AG04449 (cell line): ENCODE results near the gene RAB30.
"Not testable (repeated sequence)": the region's sequence is repeated elsewhere in the genome, so short reads cannot be mapped to it uniquely, and the experiment has no call there.

Experiments
- CTCF ChIA-PET: fragments of 350-600 bp; formaldehyde crosslinking; extraction: SDS; loops from one replicate; lab custom pipeline; 2021; ENCODE audit warnings: antibody characterized with exemption; lab: Yijun Ruan, JAX
- POLR2A ChIA-PET: fragments of 400-600, 350-600 bp; formaldehyde crosslinking; extraction: SDS; loops from one replicate; lab custom pipeline; 2020; ENCODE audit warnings: antibody characterized with exemption, inconsistent platforms; lab: Yijun Ruan, JAX
- DNase-seq: peaks from one replicate; pipeline ENCODE4 v3.0.0-alpha.2; 2010; ENCODE audit warnings: low read depth, low spot score
- H3K4me3 ChIP-seq: 2 replicates; pipeline ENCODE4 v1.5.1; 2011; ENCODE audit warnings: low read depth, mild to moderate bottlenecking, control low read depth, low read length
- CTCF ChIP-seq: IDR thresholded peaks from one replicate; pipeline ENCODE4 v1.5.1; 2011; ENCODE audit warnings: mild to moderate bottlenecking, moderate library complexity, low read length, control low read depth, inconsistent platforms; ENCODE audit not compliant: insufficient read depth; ENCODE audit errors: missing control alignments

RAB30 gene

GRCh38 chr11:83014951-83015350, 56.7 kb downstream of the RAB30 start:
- TF ChIP-seq CTCF: no peak
- H3K4me3 ChIP-seq: no peak overlapping the region
- ChIA-PET POLR2A (no interaction called here), CTCF (no interaction called here)
- DNase-seq: no peak

GRCh38 chr11:83012168-83013067, 59.3 kb downstream of the RAB30 start:
- ChIA-PET CTCF (interaction anchor here (1.0 kb wide), 1 partner anchor 13 kb away, joined by 3 read pairs; no protein-coding TSS in a partner anchor), POLR2A (no interaction called here)
- no peak for TF ChIP-seq CTCF
- DNase-seq: no peak
- H3K4me3 ChIP-seq: no peak overlapping the region

GRCh38 chr11:83011333-83012167, 60.1 kb downstream of the RAB30 start:
- no peak for TF ChIP-seq CTCF
- H3K4me3 ChIP-seq: no peak overlapping the region
- CTCF ChIA-PET: interaction anchor here (1.0 kb wide), 1 partner anchor 12 kb away, joined by 3 read pairs; no protein-coding TSS in a partner anchor
- POLR2A ChIA-PET: no interaction called here
- no peak for DNase-seq

- DNase-seq: no peak
- ChIA-PET POLR2A (no interaction called here), CTCF (no interaction called here)
- TF ChIP-seq CTCF: no peak
- no peak overlapping the region for H3K4me3 ChIP-seq
These were observed 61.7 kb downstream of the RAB30 start for GRCh38 chr11:83009999-83010398.

GRCh38 chr11:83009136-83009535, 62.6 kb downstream of the RAB30 start:
- H3K4me3 ChIP-seq, POLR2A ChIA-PET, DNase-seq: not testable (repeated sequence)
- CTCF ChIA-PET: interaction anchor here (1.7 kb wide), 1 partner anchor 11 kb away, joined by 5 read pairs; no protein-coding TSS in a partner anchor

GRCh38 chr11:83008581-83008923, 63.1 kb downstream of the RAB30 start:
- no peak for TF ChIP-seq CTCF
- H3K4me3 ChIP-seq: no peak overlapping the region
- peak; percentile 52 for DNase-seq
- POLR2A ChIA-PET: no interaction called here
- CTCF ChIA-PET: interaction anchor here (0.6 to 1.7 kb wide), 3 partner anchors 10 to 19 kb away, joined by 3 to 5 read pairs (median 3); no protein-coding TSS in a partner anchor
